ENCODE data around the gene HOXA3. TPM values are rescaled to one million over a fixed set of nuclear protein-coding genes. Genes with fewer than 3 reads are reported as not detected.

The HOXA3 gene
- total RNA-seq, 1 donor from 2014 or later = 3.7 TPM

GRCh38 chr7:27165996-27166530 lies 13.7 kb upstream of the HOXA3 start:
- Histone ChIP-seq H3K9ac (ENCODE audit: low read depth in 1 of 3, low read length in 3 of 3) (peak overlapping the region; percentile 89 to 97 (median 93)), H3K27ac (ENCODE audit: low read depth, low read length) (peak overlapping the region; percentile 92), H3K4me3 (ENCODE audit: low read length in 3 of 3) (peak overlapping the region; percentile 90 to 93 (median 92)), H3K4me1 (ENCODE audit: control insufficient read depth in 3 of 3, insufficient read depth in 3 of 3, low read length in 3 of 3) (peaks cover 39 to 61% (median 40%) of the 10 kb centered on the region in 3 donors), H3K36me3 (ENCODE audit: control insufficient read depth in 3 of 3, insufficient read depth in 3 of 3, low read length in 3 of 3) (peaks cover 0 to 6% (median 0%) of the 10 kb centered on the region in 3 donors), H3K27me3 (ENCODE audit: control insufficient read depth in 3 of 3, insufficient read depth in 3 of 3, low read length in 3 of 3) (peaks cover 0 to 3% (median 3%) of the 10 kb centered on the region in 3 donors), H3K9me3 (ENCODE audit: control insufficient read depth in 3 of 3, low read length in 3 of 3) (no peaks in the 10 kb centered on the region)

GRCh38 chr7:27165089-27165995 lies 13.0 kb upstream of the HOXA3 start, which contains the start of gene HOXA9:
TSS of gene HOXA9 (minus strand) at chr7:27165537. CDS start at chr7:27165457, 80 bp downstream.
- H3K36me3 ChIP-seq (ENCODE audit: control insufficient read depth in 3 of 3, insufficient read depth in 3 of 3, low read length in 3 of 3) = peaks cover 0 to 6% (median 0%) of the 10 kb centered on the region in 3 donors
- peaks cover 37 to 65% (median 43%) of the 10 kb centered on the region in 3 donors for H3K4me1 ChIP-seq (ENCODE audit: control insufficient read depth in 3 of 3, insufficient read depth in 3 of 3, low read length in 3 of 3)
- no peaks in the 10 kb centered on the region for H3K9me3 ChIP-seq (ENCODE audit: control insufficient read depth in 3 of 3, low read length in 3 of 3)
- peak within 1 kb of the TSS; percentile 92 for H3K27ac ChIP-seq (ENCODE audit: low read depth, low read length)
- H3K27me3 ChIP-seq (ENCODE audit: control insufficient read depth in 3 of 3, insufficient read depth in 3 of 3, low read length in 3 of 3) = peaks cover 0 to 3% (median 3%) of the 10 kb centered on the region in 3 donors
- peak within 1 kb of the TSS; percentile 89 to 97 (median 93) for H3K9ac ChIP-seq (ENCODE audit: low read depth in 1 of 3, low read length in 3 of 3)
- peak within 1 kb of the TSS; percentile 90 to 93 (median 92) for H3K4me3 ChIP-seq (ENCODE audit: low read length in 3 of 3)

GRCh38 chr7:27164367-27165088 lies 12.1 kb upstream of the HOXA3 start:
- Histone ChIP-seq H3K9ac (ENCODE audit: low read depth in 1 of 3, low read length in 3 of 3) (peak overlapping the region; percentile 67 to 97 (median 89)), H3K4me1 (ENCODE audit: control insufficient read depth in 3 of 3, insufficient read depth in 3 of 3, low read length in 3 of 3) (peaks cover 35 to 65% (median 47%) of the 10 kb centered on the region in 3 donors), H3K27ac (ENCODE audit: low read depth, low read length) (peak overlapping the region; percentile 92), H3K9me3 (ENCODE audit: control insufficient read depth in 3 of 3, low read length in 3 of 3) (no peaks in the 10 kb centered on the region), H3K4me3 (ENCODE audit: low read length in 3 of 3) (peak overlapping the region; percentile 90 to 93 (median 92)), H3K27me3 (ENCODE audit: control insufficient read depth in 3 of 3, insufficient read depth in 3 of 3, low read length in 3 of 3) (peaks cover 0 to 3% (median 3%) of the 10 kb centered on the region in 3 donors), H3K36me3 (ENCODE audit: control insufficient read depth in 3 of 3, insufficient read depth in 3 of 3, low read length in 3 of 3) (peaks cover 0 to 6% (median 0%) of the 10 kb centered on the region in 3 donors)

- H3K36me3 ChIP-seq (ENCODE audit: control insufficient read depth in 3 of 3, insufficient read depth in 3 of 3, low read length in 3 of 3) = peaks cover 0 to 6% (median 0%) of the 10 kb centered on the region in 3 donors
- H3K9ac ChIP-seq (ENCODE audit: low read depth in 1 of 3, low read length in 3 of 3) = peak overlapping the region; percentile 67 to 97 (median 89)
- peaks cover 35 to 61% (median 46%) of the 10 kb centered on the region in 3 donors for H3K4me1 ChIP-seq (ENCODE audit: control insufficient read depth in 3 of 3, insufficient read depth in 3 of 3, low read length in 3 of 3)
- H3K27ac ChIP-seq (ENCODE audit: low read depth, low read length) = peak overlapping the region; percentile 92
- H3K4me3 ChIP-seq (ENCODE audit: low read length in 3 of 3) = peak overlapping the region; percentile 90 to 93 (median 92)
- H3K9me3 ChIP-seq (ENCODE audit: control insufficient read depth in 3 of 3, low read length in 3 of 3) = no peaks in the 10 kb centered on the region
- peaks cover 0 to 3% (median 3%) of the 10 kb centered on the region in 3 donors for H3K27me3 ChIP-seq (ENCODE audit: control insufficient read depth in 3 of 3, insufficient read depth in 3 of 3, low read length in 3 of 3)
Measured at GRCh38 chr7:27164045-27164366, 11.6 kb upstream of the HOXA3 start.

- Histone ChIP-seq H3K27me3 (ENCODE audit: control insufficient read depth in 3 of 3, insufficient read depth in 3 of 3, low read length in 3 of 3) (peaks cover 0 to 3% (median 3%) of the 10 kb centered on the region in 3 donors), H3K9me3 (ENCODE audit: control insufficient read depth in 3 of 3, low read length in 3 of 3) (no peaks in the 10 kb centered on the region), H3K4me1 (ENCODE audit: control insufficient read depth in 3 of 3, insufficient read depth in 3 of 3, low read length in 3 of 3) (peaks cover 33 to 55% (median 44%) of the 10 kb centered on the region in 3 donors), H3K36me3 (ENCODE audit: control insufficient read depth in 3 of 3, insufficient read depth in 3 of 3, low read length in 3 of 3) (peaks cover 0 to 6% (median 0%) of the 10 kb centered on the region in 3 donors), H3K27ac (ENCODE audit: low read depth, low read length) (peak overlapping the region; percentile 92), H3K4me3 (ENCODE audit: low read length in 3 of 3) (peak overlapping the region; percentile 90 to 93 (median 92)), H3K9ac (ENCODE audit: low read depth in 1 of 3, low read length in 3 of 3) (peak overlapping the region; percentile 67 to 97 (median 89))
Measured at GRCh38 chr7:27163288-27164044, 11.1 kb upstream of the HOXA3 start.

GRCh38 chr7:27162561-27163287 lies 10.3 kb upstream of the HOXA3 start:
- Histone ChIP-seq H3K4me3 (ENCODE audit: low read length in 3 of 3) (peak overlapping the region in 2 of 3 donors; percentile 42 to 90), H3K27ac (ENCODE audit: low read depth, low read length) (no peak overlapping the region), H3K9ac (ENCODE audit: low read depth in 1 of 3, low read length in 3 of 3) (peak overlapping the region in 1 of 3 donors; percentile 97), H3K4me1 (ENCODE audit: control insufficient read depth in 3 of 3, insufficient read depth in 3 of 3, low read length in 3 of 3) (peaks cover 25 to 48% (median 40%) of the 10 kb centered on the region in 3 donors), H3K36me3 (ENCODE audit: control insufficient read depth in 3 of 3, insufficient read depth in 3 of 3, low read length in 3 of 3) (peaks cover 0 to 6% (median 0%) of the 10 kb centered on the region in 3 donors), H3K9me3 (ENCODE audit: control insufficient read depth in 3 of 3, low read length in 3 of 3) (no peaks in the 10 kb centered on the region), H3K27me3 (ENCODE audit: control insufficient read depth in 3 of 3, insufficient read depth in 3 of 3, low read length in 3 of 3) (no peaks in the 10 kb centered on the region)

- H3K36me3 ChIP-seq (ENCODE audit: control insufficient read depth in 3 of 3, insufficient read depth in 3 of 3, low read length in 3 of 3) = peaks cover 0 to 6% (median 0%) of the 10 kb centered on the region in 3 donors
- H3K4me3 ChIP-seq (ENCODE audit: low read length in 3 of 3) = no peak overlapping the region
- H3K27me3 ChIP-seq (ENCODE audit: control insufficient read depth in 3 of 3, insufficient read depth in 3 of 3, low read length in 3 of 3) = no peaks in the 10 kb centered on the region
- peak overlapping the region in 1 of 3 donors; percentile 54 for H3K9ac ChIP-seq (ENCODE audit: low read depth in 1 of 3, low read length in 3 of 3)
- H3K27ac ChIP-seq (ENCODE audit: low read depth, low read length) = no peak overlapping the region
- H3K4me1 ChIP-seq (ENCODE audit: control insufficient read depth in 3 of 3, insufficient read depth in 3 of 3, low read length in 3 of 3) = peaks cover 29 to 42% (median 40%) of the 10 kb centered on the region in 3 donors
- no peaks in the 10 kb centered on the region for H3K9me3 ChIP-seq (ENCODE audit: control insufficient read depth in 3 of 3, low read length in 3 of 3)
Measured at GRCh38 chr7:27161721-27162560, 9.6 kb upstream of the HOXA3 start.

- peaks cover 0 to 6% (median 0%) of the 10 kb centered on the region in 3 donors for H3K36me3 ChIP-seq (ENCODE audit: control insufficient read depth in 3 of 3, insufficient read depth in 3 of 3, low read length in 3 of 3)
- peak overlapping the region; percentile 79 for H3K27ac ChIP-seq (ENCODE audit: low read depth, low read length)
- H3K9ac ChIP-seq (ENCODE audit: low read depth in 1 of 3, low read length in 3 of 3) = peak overlapping the region; percentile 63 to 88 (median 74)
- H3K4me3 ChIP-seq (ENCODE audit: low read length in 3 of 3) = peak overlapping the region; percentile 70 to 84 (median 81)
- peaks cover 24 to 38% (median 36%) of the 10 kb centered on the region in 3 donors for H3K4me1 ChIP-seq (ENCODE audit: control insufficient read depth in 3 of 3, insufficient read depth in 3 of 3, low read length in 3 of 3)
- H3K27me3 ChIP-seq (ENCODE audit: control insufficient read depth in 3 of 3, insufficient read depth in 3 of 3, low read length in 3 of 3) = no peaks in the 10 kb centered on the region
- no peaks in the 10 kb centered on the region for H3K9me3 ChIP-seq (ENCODE audit: control insufficient read depth in 3 of 3, low read length in 3 of 3)
Measured at GRCh38 chr7:27161214-27161720, 8.9 kb upstream of the HOXA3 start.

All from skeletal muscle tissue (tissue), 4 donors.